OCI-LY1 (cell line): ENCODE data around the gene GPN1.
A peak's percentile ranks its signal among the peaks of the same experiment; 100 is the strongest.

Experiments used
- H2AFZ ChIP-seq: fragments of 200-600 bp; sonication (generic), shearing (Covaris generic); 2 replicates; pipeline ENCODE4 v1.6.0; 2014; ENCODE audit warnings: antibody characterized with exemption, mild to moderate bottlenecking, low read length
- H3F3A ChIP-seq: fragments of 200-600 bp; sonication (generic), shearing (Covaris generic); 2 replicates; pipeline ENCODE4 v1.6.0; 2014; ENCODE audit warnings: mild to moderate bottlenecking, antibody characterized with exemption, low read length, moderate library complexity; ENCODE audit not compliant: insufficient read depth
- H3K27ac ChIP-seq: fragments of 200-600 bp; sonication (generic); 2 replicates; pipeline ENCODE4 v1.5.1; 2014; ENCODE audit warnings: low read length, mixed run types, mild to moderate bottlenecking, low read depth; ENCODE audit not compliant: poor library complexity, severe bottlenecking
- H3K27me3 ChIP-seq: fragments of 200-600 bp; sonication (generic); 2 replicates; pipeline ENCODE4 v1.6.0; 2014; ENCODE audit warnings: antibody characterized with exemption, mild to moderate bottlenecking, low read length, moderate library complexity; ENCODE audit not compliant: insufficient read depth
- H3K36me3 ChIP-seq: fragments of 200-600 bp; sonication (generic); 2 replicates; pipeline ENCODE4 v1.6.1; 2014; ENCODE audit warnings: mild to moderate bottlenecking, antibody characterized with exemption, low read length, moderate library complexity, mixed read lengths; ENCODE audit not compliant: insufficient read depth
- H3K4me1 ChIP-seq: fragments of 200-600 bp; sonication (generic); 2 replicates; pipeline ENCODE4 v1.5.1; 2014; ENCODE audit warnings: mild to moderate bottlenecking, low read length, moderate library complexity; ENCODE audit not compliant: insufficient read depth, severe bottlenecking
- H3K4me2 ChIP-seq: fragments of 200-600 bp; sonication (generic), shearing (Covaris generic); 2 replicates; pipeline ENCODE4 v1.6.1; 2014; ENCODE audit warnings: low read length
- H3K4me3 ChIP-seq: fragments of 200-600 bp; sonication (generic); 2 replicates; pipeline ENCODE4 v1.5.1; 2014; ENCODE audit warnings: low read length, low read depth, mild to moderate bottlenecking, mixed read lengths; ENCODE audit not compliant: poor library complexity, severe bottlenecking
- H3K79me2 ChIP-seq: fragments of 200-600 bp; shearing (Covaris generic); 2 replicates; pipeline ENCODE4 v1.6.1; 2016; ENCODE audit warnings: mixed run types, low read length, mixed read lengths; ENCODE audit not compliant: insufficient read depth
- H3K9ac ChIP-seq: fragments of 200-600 bp; sonication (generic), shearing (Covaris generic); 2 replicates; pipeline ENCODE4 v1.6.1; 2014; ENCODE audit warnings: mild to moderate bottlenecking, low read length, mixed read lengths
- H3K9me2 ChIP-seq: fragments of 200-600 bp; sonication (generic), shearing (Covaris generic); 2 replicates; pipeline ENCODE4 v1.6.1; 2014; ENCODE audit warnings: low read depth, mild to moderate bottlenecking, low read length, mixed read lengths
- H3K9me3 ChIP-seq: fragments of 200-600 bp; shearing (Covaris generic); 2 replicates; pipeline ENCODE4 v1.6.1; 2014; ENCODE audit warnings: low read length, mixed read lengths
- H4K20me1 ChIP-seq: fragments of 200-600 bp; sonication (generic), shearing (Covaris generic); 2 replicates; pipeline ENCODE4 v1.6.0; 2016; ENCODE audit warnings: mild to moderate bottlenecking, low read length; ENCODE audit not compliant: insufficient read depth
- EZH2 ChIP-seq: fragments of 200-600 bp; sonication (generic), shearing (Covaris generic); IDR thresholded peaks from 2 replicates; pipeline ENCODE4 v1.8.0; 2017; ENCODE audit warnings: borderline replicate concordance, mixed run types, mild to moderate bottlenecking, antibody characterized with exemption, low read length, moderate library complexity, mixed read lengths
- TF ChIP-seq, protein P1 (sequence below): fragments of 200-600 bp; sonication (generic), shearing (Covaris generic); IDR thresholded peaks from 2 replicates; pipeline ENCODE4 v1.5.1; 2017; ENCODE audit warnings: mild to moderate bottlenecking, antibody characterized with exemption, low read length, moderate library complexity, mixed read lengths

GPN1 gene

DNA sequence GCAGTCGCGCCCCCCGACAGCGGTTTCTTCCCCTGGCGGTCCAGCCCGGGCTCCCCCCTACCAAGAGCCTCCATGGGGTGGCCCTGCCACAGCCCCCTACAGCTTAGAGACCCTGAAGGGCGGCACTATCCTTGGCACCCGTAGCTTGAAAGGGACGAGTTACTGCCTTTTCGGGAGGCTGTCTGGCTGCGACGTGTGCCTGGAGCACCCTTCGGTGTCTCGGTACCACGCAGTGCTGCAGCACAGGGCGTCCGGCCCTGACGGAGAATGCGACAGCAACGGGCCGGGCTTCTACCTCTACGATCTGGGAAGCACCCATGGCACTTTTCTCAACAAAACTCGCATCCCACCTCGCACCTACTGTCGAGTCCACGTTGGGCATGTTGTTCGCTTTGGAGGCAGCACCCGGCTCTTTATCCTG is 35.3 kb downstream of the GPN1 start:
- H3K9me3 ChIP-seq = no peaks in the 10 kb centered on the region
- peaks cover 42% of the 10 kb centered on the region; the same call in 1 of the 2 replicates for H3K36me3 ChIP-seq
- H3K4me3 ChIP-seq = peak overlapping the region; percentile 74
- H3K79me2 ChIP-seq = peaks cover 25% of the 10 kb centered on the region
- peak overlapping the region; percentile 11 for H2AFZ ChIP-seq
- H4K20me1 ChIP-seq = no peaks in the 10 kb centered on the region
- TF ChIP-seq, protein P1, sequence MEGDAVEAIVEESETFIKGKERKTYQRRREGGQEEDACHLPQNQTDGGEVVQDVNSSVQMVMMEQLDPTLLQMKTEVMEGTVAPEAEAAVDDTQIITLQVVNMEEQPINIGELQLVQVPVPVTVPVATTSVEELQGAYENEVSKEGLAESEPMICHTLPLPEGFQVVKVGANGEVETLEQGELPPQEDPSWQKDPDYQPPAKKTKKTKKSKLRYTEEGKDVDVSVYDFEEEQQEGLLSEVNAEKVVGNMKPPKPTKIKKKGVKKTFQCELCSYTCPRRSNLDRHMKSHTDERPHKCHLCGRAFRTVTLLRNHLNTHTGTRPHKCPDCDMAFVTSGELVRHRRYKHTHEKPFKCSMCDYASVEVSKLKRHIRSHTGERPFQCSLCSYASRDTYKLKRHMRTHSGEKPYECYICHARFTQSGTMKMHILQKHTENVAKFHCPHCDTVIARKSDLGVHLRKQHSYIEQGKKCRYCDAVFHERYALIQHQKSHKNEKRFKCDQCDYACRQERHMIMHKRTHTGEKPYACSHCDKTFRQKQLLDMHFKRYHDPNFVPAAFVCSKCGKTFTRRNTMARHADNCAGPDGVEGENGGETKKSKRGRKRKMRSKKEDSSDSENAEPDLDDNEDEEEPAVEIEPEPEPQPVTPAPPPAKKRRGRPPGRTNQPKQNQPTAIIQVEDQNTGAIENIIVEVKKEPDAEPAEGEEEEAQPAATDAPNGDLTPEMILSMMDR = peak; percentile 20; the same call in 1 of the 2 replicates
- TF ChIP-seq EZH2 = no peak
- peak overlapping the region; percentile 74 for H3K27ac ChIP-seq
- no peaks in the 10 kb centered on the region for H3F3A ChIP-seq
- H3K9me2 ChIP-seq = no peaks in the 10 kb centered on the region
- H3K4me2 ChIP-seq = peak overlapping the region; percentile 94
- peak overlapping the region; percentile 76 for H3K9ac ChIP-seq
- no peaks in the 10 kb centered on the region for H3K27me3 ChIP-seq
- peaks cover 30% of the 10 kb centered on the region for H3K4me1 ChIP-seq

DNA sequence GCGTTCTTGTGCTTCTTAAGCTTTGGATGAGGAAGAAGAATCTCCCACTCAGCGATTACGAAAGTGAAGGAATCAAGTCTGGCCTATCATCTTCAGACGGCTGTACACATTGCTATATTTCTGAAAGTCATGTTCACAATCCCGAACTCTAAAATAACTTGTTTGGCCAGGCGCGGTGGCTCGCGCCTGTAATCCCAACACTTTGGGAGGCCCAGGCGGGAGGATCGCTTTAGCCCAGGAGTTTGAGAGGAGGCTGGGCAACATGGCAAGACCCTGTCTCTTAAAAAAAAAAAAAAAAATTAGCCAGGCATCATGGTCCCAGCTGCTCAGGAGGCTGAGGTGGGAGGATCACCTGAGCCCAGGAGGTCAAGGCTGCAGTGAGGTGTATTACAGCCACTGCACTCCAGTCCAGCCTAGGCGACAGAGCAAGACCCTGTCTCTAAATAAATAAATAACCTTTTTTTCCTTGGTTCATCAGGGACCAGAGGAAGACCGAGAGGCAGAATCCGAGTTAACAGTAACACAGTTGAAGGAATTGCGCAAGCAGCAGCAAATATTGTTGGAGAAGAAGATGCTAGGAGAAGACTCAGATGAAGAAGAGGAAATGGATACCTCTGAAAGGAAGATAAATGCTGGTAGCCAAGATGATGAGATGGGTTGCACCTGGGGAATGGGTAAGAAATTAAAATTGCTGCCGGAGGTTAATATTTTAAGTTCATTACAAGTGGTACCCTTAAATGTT is 35.9 kb downstream of the GPN1 start:
- Histone ChIP-seq H3K9me2 (no peaks in the 10 kb centered on the region), H4K20me1 (no peaks in the 10 kb centered on the region), H3K4me1 (peaks cover 30% of the 10 kb centered on the region), H3K9me3 (no peaks in the 10 kb centered on the region), H2AFZ (peak overlapping the region; percentile 11; the same call in 1 of the 2 replicates), H3K79me2 (peaks cover 25% of the 10 kb centered on the region), H3K27ac (no peak overlapping the region), H3K36me3 (peaks cover 41% of the 10 kb centered on the region; the same call in 1 of the 2 replicates), H3K27me3 (no peaks in the 10 kb centered on the region), H3F3A (no peaks in the 10 kb centered on the region), H3K4me3 (peak overlapping the region; percentile 74), H3K4me2 (peak overlapping the region; percentile 94), H3K9ac (peak overlapping the region; percentile 76)
- no peak for TF ChIP-seq EZH2
- TF ChIP-seq, protein P1 = no peak

DNA sequence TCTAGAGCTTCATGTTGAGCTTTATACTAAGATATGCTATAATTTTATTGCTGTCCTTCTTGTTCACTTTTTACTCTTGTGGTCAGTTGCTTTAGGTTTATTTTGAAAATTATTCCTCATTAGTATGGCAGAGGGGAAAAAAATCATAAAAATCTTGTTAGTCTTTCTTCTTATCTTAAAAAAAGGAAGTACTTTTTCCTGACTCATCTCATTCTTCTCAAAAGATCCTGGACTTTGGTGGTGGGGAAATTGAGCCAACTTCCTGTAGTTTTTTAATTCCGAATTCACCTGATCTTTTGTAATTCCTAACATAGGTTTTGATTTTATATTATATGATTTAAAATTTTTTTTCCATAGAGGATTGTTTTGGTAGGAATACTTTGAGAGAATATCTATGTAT is 38.6 kb downstream of the GPN1 start:
- no peaks in the 10 kb centered on the region for H3K9me3 ChIP-seq
- H3K27me3 ChIP-seq = no peaks in the 10 kb centered on the region
- H3K9me2 ChIP-seq = no peaks in the 10 kb centered on the region
- no peak overlapping the region for H3K4me2 ChIP-seq
- TF ChIP-seq, protein P1 = no peak
- no peak for TF ChIP-seq EZH2
- peaks cover 25% of the 10 kb centered on the region for H3K4me1 ChIP-seq
- H3K9ac ChIP-seq = no peak overlapping the region
- H4K20me1 ChIP-seq = no peaks in the 10 kb centered on the region
- H3K79me2 ChIP-seq = peaks cover 23% of the 10 kb centered on the region
- H3F3A ChIP-seq = no peaks in the 10 kb centered on the region
- peaks cover 27% of the 10 kb centered on the region; the same call in 1 of the 2 replicates for H3K36me3 ChIP-seq
- no peak overlapping the region for H2AFZ ChIP-seq
- no peak overlapping the region for H3K4me3 ChIP-seq
- H3K27ac ChIP-seq = no peak overlapping the region
